NB4 (cell line): ENCODE data around the gene TBRG4.

Experiments used
- DNase-seq: peaks from one replicate; pipeline ENCODE4 v3.0.0; 2010; ENCODE audit warnings: low read depth
- H3K4me3 ChIP-seq: one replicate; pipeline ENCODE4 v1.5.1; 2011; ENCODE audit warnings: mild to moderate bottlenecking, low read depth, low read length, moderate library complexity
- CTCF ChIP-seq: IDR thresholded peaks from one replicate; pipeline ENCODE4 v1.5.1; 2012; ENCODE audit warnings: low read depth, low read length
- MAX ChIP-seq: IDR thresholded peaks from 2 replicates; pipeline ENCODE4 v1.6.1; 2011; ENCODE audit warnings: low read depth, low read length
- MYC ChIP-seq: IDR thresholded peaks from 2 replicates; pipeline ENCODE4 v1.6.1; 2011; ENCODE audit warnings: low read depth, low read length
- POLR2A ChIP-seq: IDR thresholded peaks from 2 replicates; pipeline ENCODE4 v1.6.1; 2011; ENCODE audit warnings: mild to moderate bottlenecking; ENCODE audit not compliant: insufficient read length; ENCODE audit errors: extremely low read depth

Gene TBRG4

GRCh38 chr7:45055016-45055415, 56.5 kb downstream of the TBRG4 start:
- TF ChIP-seq MYC (no peak), POLR2A (no peak), CTCF (no peak), MAX (no peak)
- no peak for DNase-seq
- no peak overlapping the region for H3K4me3 ChIP-seq

- TF ChIP-seq MYC (no peak), CTCF (no peak), MAX (no peak), POLR2A (no peak)
- no peak overlapping the region for H3K4me3 ChIP-seq
Observed at GRCh38 chr7:45054442-45054841, 57.1 kb downstream of the TBRG4 start.

DNA sequence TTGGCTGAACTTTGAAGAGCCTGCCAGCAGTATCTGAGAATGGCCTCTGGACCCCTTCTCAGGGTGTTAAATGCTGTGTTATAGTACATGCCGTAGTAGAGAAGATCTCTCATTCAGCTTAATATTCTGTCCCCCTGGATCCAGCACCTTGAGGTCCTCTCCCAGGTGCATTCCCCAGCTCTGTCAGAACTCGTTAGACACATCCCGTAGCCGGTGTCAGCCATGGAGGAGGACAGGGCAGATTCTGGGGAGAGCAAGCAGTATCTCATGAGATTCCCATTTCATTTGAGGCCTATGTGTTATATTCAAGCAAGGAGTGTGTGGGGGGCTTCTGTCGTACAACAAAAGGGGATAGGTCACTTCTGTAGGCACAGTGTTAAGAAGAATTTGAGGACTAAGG, 57.6 kb downstream of the TBRG4 start:
- no peak overlapping the region for H3K4me3 ChIP-seq

More at GRCh38 chr7:45054442-45054841, 57.1 kb downstream of the TBRG4 start:
- DNase-seq: no peak

DNA sequence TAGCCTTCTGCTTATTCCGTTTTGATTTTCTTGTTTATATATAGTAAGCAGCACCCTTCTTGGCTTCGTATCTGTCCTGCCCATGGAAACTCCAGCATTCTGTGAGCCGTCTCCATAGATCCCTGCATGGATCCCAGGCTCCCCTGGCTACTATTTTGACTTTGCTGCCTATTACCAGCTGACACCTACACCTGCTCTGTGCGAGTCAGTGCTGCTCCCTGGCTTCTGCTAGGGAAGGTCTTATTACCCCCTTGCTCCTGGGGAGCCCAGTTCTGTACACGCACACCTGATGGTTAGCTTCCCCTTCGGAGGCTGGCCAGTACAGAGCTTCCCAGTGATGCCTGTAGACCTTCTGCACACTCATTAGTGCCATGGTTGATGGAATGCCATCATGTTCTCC, 58.1 kb downstream of the TBRG4 start:
- no peak for TF ChIP-seq CTCF
- no peak for TF ChIP-seq MAX
- no peak for TF ChIP-seq MYC
- TF ChIP-seq POLR2A: no peak
- DNase-seq: no peak
- no peak overlapping the region for H3K4me3 ChIP-seq

More for the DNA sequence above, 57.6 kb downstream of the TBRG4 start:
- no peak for DNase-seq
- TF ChIP-seq CTCF: no peak
- no peak for TF ChIP-seq MYC
- no peak for TF ChIP-seq MAX
- TF ChIP-seq POLR2A: no peak

- TF ChIP-seq MYC (no peak), MAX (no peak), CTCF (no peak), POLR2A (no peak)
- no peak overlapping the region for H3K4me3 ChIP-seq
- DNase-seq: no peak
Observed at GRCh38 chr7:45052011-45052410, 59.5 kb downstream of the TBRG4 start.

DNA sequence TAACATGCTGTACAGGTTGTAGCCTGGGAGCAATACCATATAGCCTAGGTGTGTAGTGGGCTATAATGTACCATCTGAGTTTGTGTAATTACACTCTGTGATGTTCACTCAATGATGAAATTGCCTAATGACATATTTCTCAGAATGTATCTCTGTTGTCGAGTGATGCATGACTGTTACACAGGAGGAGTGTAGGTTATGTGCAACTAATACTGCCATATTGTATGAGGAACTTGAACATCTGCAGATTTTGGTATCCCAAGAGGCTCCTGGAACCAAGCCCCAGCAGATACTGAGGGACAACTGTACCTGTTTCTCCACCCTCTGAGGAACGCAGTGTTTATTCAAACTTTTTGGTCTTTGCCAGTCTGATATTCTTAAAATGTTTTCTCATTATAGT, 61.3 kb downstream of the TBRG4 start:
- no peak for TF ChIP-seq CTCF
- TF ChIP-seq MAX: no peak
- TF ChIP-seq POLR2A: no peak
- DNase-seq: no peak
- no peak overlapping the region for H3K4me3 ChIP-seq
